Fibroblast of skin of right quadriceps (primary cell): ENCODE measurements around the gene STX3.

Experiments
- DNase-seq: peaks from one replicate; pipeline ENCODE4 v3.0.0-alpha.2; 2013

Gene STX3

GRCh38 chr11:59754859-59755700 lies at the start of gene STX3:
Gene STX3 (plus strand): TSS chr11:59755376. CDS start chr11:59755606, 230 bp downstream.
- DNase-seq, result peak; percentile 52

- DNase-seq, result peak; percentile 83
Measured at GRCh38 chr11:59706518-59707285, 48.5 kb upstream of the STX3 start.

GRCh38 chr11:59707371-59707770 lies 47.8 kb upstream of the STX3 start:
- DNase-seq, result no peak

GRCh38 chr11:59708537-59708936 lies 46.6 kb upstream of the STX3 start:
- peak; percentile 22 for DNase-seq

- DNase-seq, result no peak
Measured at GRCh38 chr11:59710136-59710847, 44.9 kb upstream of the STX3 start.

GRCh38 chr11:59713745-59714144 lies 41.4 kb upstream of the STX3 start, which contains the start of gene OR10V1:
Gene OR10V1 (minus strand): TSS chr11:59713845. CDS start chr11:59713845, 0 bp downstream.
- no peak for DNase-seq

- DNase-seq, result no peak
Measured at GRCh38 chr11:59716051-59716450, 39.1 kb upstream of the STX3 start.

GRCh38 chr11:59719556-59719955 lies 35.6 kb upstream of the STX3 start:
- DNase-seq, result no peak

- no peak for DNase-seq
Measured at GRCh38 chr11:59724066-59724465, 31.1 kb upstream of the STX3 start.

GRCh38 chr11:59727426-59727825 lies 27.8 kb upstream of the STX3 start:
- no peak for DNase-seq

- DNase-seq, result no peak
Measured at GRCh38 chr11:59728154-59728553, 27.0 kb upstream of the STX3 start.

- no peak for DNase-seq
Measured at GRCh38 chr11:59728913-59729312, 26.3 kb upstream of the STX3 start.

GRCh38 chr11:59729834-59730233 lies 25.3 kb upstream of the STX3 start:
- no peak for DNase-seq

- no peak for DNase-seq
Measured at GRCh38 chr11:59730896-59731565, 24.1 kb upstream of the STX3 start.

GRCh38 chr11:59746111-59746510 lies 9.1 kb upstream of the STX3 start:
- DNase-seq, result no peak

GRCh38 chr11:59753650-59754493 lies 1.3 kb upstream of the STX3 start:
- peak; percentile 70 for DNase-seq

- no peak for DNase-seq
Measured at GRCh38 chr11:59754494-59754858, 700 bp upstream of the STX3 start.

GRCh38 chr11:59755701-59756557 lies 753 bp downstream of the STX3 start:
- peak; percentile 53 for DNase-seq

GRCh38 chr11:59756558-59756840 lies 1.3 kb downstream of the STX3 start:
- DNase-seq, result peak; percentile 3

GRCh38 chr11:59756845-59757244 lies 1.7 kb downstream of the STX3 start:
- no peak for DNase-seq

- DNase-seq, result no peak
Measured at GRCh38 chr11:59758401-59759037, 3.3 kb downstream of the STX3 start.
